GM12878 (cell line): ENCODE data around the gene GPR31. TPM values are rescaled to one million over a fixed set of nuclear protein-coding genes. Genes with fewer than 3 reads are reported as not detected.

Experiments
- ATAC-seq: fragments of 200-7000 bp; cut with Tn5 transposase; 3 replicates; pipeline ENCODE4 v1.9.1; 2020; ENCODE audit warnings: mild to moderate bottlenecking, moderate library complexity
- BruUV-seq: library from RNA; stranded (reverse); fragments of 400-500 nt; replicated peaks from 2 replicates; lab custom pipeline; 2021; lab: Mats Ljungman, UMichigan
- CTCF ChIA-PET: fragments of 300-600 bp; sonication (Branson Sonifier 250); formaldehyde crosslinking; extraction: SDS; loops from one replicate; lab custom pipeline; 2021; ENCODE audit warnings: inconsistent platforms; lab: Yijun Ruan, JAX
- POLR2A ChIA-PET: fragments of 350-600 bp; formaldehyde crosslinking; extraction: SDS; loops from one replicate; lab custom pipeline; 2021; ENCODE audit warnings: inconsistent platforms; lab: Charles Lee
- RAD21 ChIA-PET: fragments of 300-600 bp; sonication (Branson Sonifier 250); formaldehyde crosslinking; loops from one replicate; lab custom pipeline; 2023; ENCODE audit warnings: antibody characterized with exemption; ENCODE audit not compliant: unreplicated experiment; lab: Charles Lee
- SMC1A ChIA-PET: fragments of 300-600 bp; sonication (Branson Sonifier 250); formaldehyde crosslinking; loops from one replicate; lab custom pipeline; 2023; ENCODE audit not compliant: unreplicated experiment, uncharacterized antibody; lab: Charles Lee
- DNase-seq: peaks from one replicate; pipeline ENCODE4 v3.0.0-alpha.2; 2011; ENCODE audit warnings: low read depth, low spot score
- FAIRE-seq: peaks from 3 replicates; lab custom pipeline; 2011; peaks lifted over from hg19 to GRCh38; lab: Jason Lieb, UNC
- H2AFZ ChIP-seq: 2 replicates; pipeline ENCODE4 v1.6.0; 2011; ENCODE audit warnings: low read depth, low read length, control low read depth; ENCODE audit not compliant: control insufficient read depth
- H3K27ac ChIP-seq: 2 replicates; pipeline ENCODE4 v1.5.1; 2011; ENCODE audit warnings: control low read depth; ENCODE audit not compliant: control insufficient read depth, insufficient read depth
- H3K27me3 ChIP-seq, 2 experiments: replicated peaks in 1 of 2; 2 replicates each; pipeline versions ENCODE4 v1.6.0 to v1.6.1; 2011; ENCODE audit warnings: low read length in 1 of 2; ENCODE audit not compliant: control insufficient read depth in 2 of 2, insufficient read depth in 2 of 2
- H3K36me3 ChIP-seq, 2 experiments: 2 replicates each; pipeline ENCODE4 v1.5.1; 2011; ENCODE audit warnings: low read length in 1 of 2; ENCODE audit not compliant: control insufficient read depth in 2 of 2, insufficient read depth in 2 of 2
- H3K4me1 ChIP-seq: 2 replicates; pipeline ENCODE4 v1.6.1; 2011; ENCODE audit warnings: mild to moderate bottlenecking, low read length, moderate library complexity, mixed read lengths; ENCODE audit not compliant: control insufficient read depth, insufficient read depth
- H3K4me2 ChIP-seq: 2 replicates; pipeline ENCODE4 v1.6.0; 2011; ENCODE audit warnings: control low read depth; ENCODE audit not compliant: control insufficient read depth, insufficient read depth
- H3K4me3 ChIP-seq: fragments of 200-600 bp; sonication (generic); 2 replicates; pipeline ENCODE4 v1.5.1; 2016
- H3K79me2 ChIP-seq: 2 replicates; pipeline ENCODE4 v1.6.0; 2011; ENCODE audit warnings: low read length; ENCODE audit not compliant: control insufficient read depth, insufficient read depth
- H3K9ac ChIP-seq: 2 replicates; pipeline ENCODE4 v1.8.0; 2011; ENCODE audit warnings: low read length, control low read depth, mixed read lengths; ENCODE audit not compliant: control insufficient read depth, insufficient read depth
- H3K9me3 ChIP-seq: replicated peaks from 3 replicates; pipeline ENCODE4 v1.5.1; 2011; ENCODE audit warnings: mild to moderate bottlenecking, low read length; ENCODE audit not compliant: control insufficient read depth, insufficient read depth
- H4K20me1 ChIP-seq: 2 replicates; pipeline ENCODE4 v1.6.0; 2011; ENCODE audit not compliant: control insufficient read depth, insufficient read depth
- BCL11A ChIP-seq: IDR thresholded peaks from 2 replicates; pipeline ENCODE4 v1.6.1; 2011; ENCODE audit warnings: low read depth, low read length
- BHLHE40 ChIP-seq, 2 experiments: fragments of 450-650 bp in 1 of 2; IDR thresholded peaks; 2 replicates each; pipeline ENCODE4 v1.6.1; 2011 to 2017; ENCODE audit warnings: low read depth in 2 of 2, borderline replicate concordance in 1 of 2, improper control_type of control experiment in 1 of 2, low read length in 1 of 2, mild to moderate bottlenecking in 1 of 2
- CHD4 ChIP-seq: fragments of 200-600 bp; sonication (generic); IDR thresholded peaks from 2 replicates; pipeline ENCODE4 v1.6.1; 2016; ENCODE audit warnings: mild to moderate bottlenecking
- EED ChIP-seq: sonication (generic); IDR thresholded peaks from 2 replicates; pipeline ENCODE4 v1.6.1; 2016; ENCODE audit warnings: antibody characterized with exemption, low read depth
- HDAC2 ChIP-seq: fragments of 200-600 bp; sonication (generic); IDR thresholded peaks from 2 replicates; pipeline ENCODE4 v1.6.1; 2017
- HDAC6 ChIP-seq: fragments of 200-600 bp; sonication (generic); IDR thresholded peaks from one replicate; pipeline ENCODE4 v1.8.0; 2017; ENCODE audit warnings: antibody characterized with exemption; ENCODE audit not compliant: unreplicated experiment
- HDGF ChIP-seq: fragments of 450-650 bp; IDR thresholded peaks from 2 replicates; pipeline ENCODE4 v1.6.1; 2016; ENCODE audit warnings: antibody characterized with exemption
- NFIC ChIP-seq: IDR thresholded peaks from 2 replicates; pipeline ENCODE4 v1.6.1; 2012; ENCODE audit warnings: low read depth, mild to moderate bottlenecking, inconsistent platforms, low read length, moderate library complexity
- RB1 ChIP-seq: fragments of 450-650 bp; formaldehyde crosslinking; IDR thresholded peaks from 2 replicates; pipeline ENCODE4 v1.6.1; 2017; ENCODE audit warnings: mild to moderate bottlenecking, borderline replicate concordance
- RFX5 ChIP-seq: IDR thresholded peaks from 2 replicates; pipeline ENCODE4 v1.6.1; 2011; ENCODE audit warnings: low read depth, low read length, improper control_type of control experiment
- STAT1 ChIP-seq: fragments of 450-650 bp; conservative IDR thresholded peaks from 2 replicates; pipeline ENCODE4 v1.6.1; 2014; ENCODE audit warnings: antibody characterized with exemption, mild to moderate bottlenecking
- WGBS: methylation state at CpG from one replicate; pipeline ENCODE4 v1.1.6; 2016; ENCODE audit warnings: low lambda C conversion rate; ENCODE audit not compliant: insufficient replicate concordance, insufficient coverage; ENCODE audit errors: missing lambda C conversion rate; 5-methylcytosine and 5-hydroxymethylcytosine counted together
- in situ Hi-C: fragments of 300-500 bp; cut with MboI; formaldehyde crosslinking; loops from 9 replicates; pipeline ENCODE4 v1.14.3; 2018; ENCODE audit warnings: mixed read lengths
- intact Hi-C: fragments of 100-400 bp; cut with micrococcal nuclease; formaldehyde crosslinking; loops from one replicate; pipeline ENCODE4 v1.14.2; 2022; ENCODE audit not compliant: unreplicated experiment
- polyA plus RNA-seq, 11 experiments: library from polyadenylated mRNA; depleted of rRNA in 4 of 11; unstranded in 6 of 11; stranded (reverse) in 5 of 11; fragments of >200 nt; fragmentation: Nextera tagmentation in 4 of 11; fragmentation: Illumina TruSeq in 1 of 11; extraction: Ambion mirVana in 4 of 11; extraction: Trizol in 1 of 11; gene quantifications; 1 replicate in 1 of 11; 2 replicates in 10 of 11; pipeline versions ENCODE4 v1.2.1 to v1.2.3, GENCODE V29; 2011 to 2016; ENCODE audit warnings: inconsistent platforms in 2 of 11, missing spikeins in 2 of 11, low read depth in 1 of 11
- total RNA-seq, 4 experiments: library from RNA; depleted of rRNA in 3 of 4; stranded (reverse); fragments of >200 nt in 3 of 4; fragmentation: Illumina TruSeq in 1 of 4; extraction: Trizol in 1 of 4; gene quantifications; 2 replicates each; pipeline versions ENCODE4 v1.2.1 to v1.2.3, GENCODE V29; 2013 to 2021
- TF ChIP-seq, protein P1 (sequence below): IDR thresholded peaks from 2 replicates; pipeline ENCODE4 v1.6.1; 2011; ENCODE audit warnings: mild to moderate bottlenecking, low read depth, low read length, moderate library complexity; ENCODE audit not compliant: insufficient replicate concordance
- TF ChIP-seq, protein P2 (sequence below): fragments of 450-650 bp; IDR thresholded peaks from 2 replicates; pipeline ENCODE4 v1.6.1; 2017; ENCODE audit warnings: antibody characterized with exemption, mild to moderate bottlenecking, moderate library complexity

GPR31 gene
- total and polyA plus RNA-seq, 10 of the 15 experiments (the other 5 are each of a cell fraction or from before 2014, with no cell fraction given), result not detected

DNA sequence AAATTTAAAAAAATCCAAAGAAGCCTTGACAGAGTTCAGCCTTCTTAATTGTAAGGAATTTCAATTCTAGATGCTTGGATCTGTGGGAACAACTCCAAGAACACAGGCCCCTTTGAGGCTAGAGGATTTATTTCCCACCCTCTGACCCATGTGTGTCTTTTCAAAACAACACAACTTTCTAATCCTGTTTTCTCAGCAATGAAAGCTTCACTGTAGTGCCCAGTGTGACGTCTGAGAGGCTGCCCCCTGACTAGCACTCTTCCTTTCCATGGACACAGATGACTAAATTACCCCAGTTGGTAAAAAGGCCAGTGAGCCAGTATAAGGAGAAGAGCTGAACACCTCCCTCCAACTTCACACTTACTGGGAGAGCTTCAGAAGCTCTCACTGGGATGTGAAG is 51.4 kb downstream of the GPR31 start:
- Histone ChIP-seq H3K4me2 (no peak overlapping the region), H3K36me3 (no peaks in the 10 kb centered on the region), H4K20me1 (no peaks in the 10 kb centered on the region), H3K4me3 (no peak overlapping the region), H3K4me1 (peaks cover 24% of the 10 kb centered on the region), H3K27ac (no peak overlapping the region), H2AFZ (no peak overlapping the region), H3K9me3 (no peaks in the 10 kb centered on the region; the same call in 1 of the 3 replicates), H3K79me2 (no peaks in the 10 kb centered on the region), H3K27me3 (no peaks in the 10 kb centered on the region), H3K9ac (no peak overlapping the region)
- ChIA-PET CTCF (interaction anchor here (0.9 to 1.6 kb wide), 2 partner anchors 13 to 17 kb away, joined by 4 to 6 read pairs; no protein-coding TSS in a partner anchor), RAD21 (no interaction called here), SMC1A (interaction anchor here (1.0 to 1.2 kb wide), 3 partner anchors 11 to 106 kb away, joined by 4 read pairs; no protein-coding TSS in a partner anchor), POLR2A (interaction anchor here (0.9 to 2.4 kb wide), 6 partner anchors 8 to 148 kb away, joined by 3 to 12 read pairs (median 4); partner anchors contain the start of gene CCR6)
- intact Hi-C loops, result no loop called here
- DNase-seq (no peak), ATAC-seq (no peak), FAIRE-seq (no peak)
- in situ Hi-C loops, result no loop called here
- 89% methylated on average over 1 of the region's 1 CpG for WGBS
- BruUV-seq, result no TSS peak
- no peak for TF ChIP-seq HDAC6
- TF ChIP-seq, protein P1, sequence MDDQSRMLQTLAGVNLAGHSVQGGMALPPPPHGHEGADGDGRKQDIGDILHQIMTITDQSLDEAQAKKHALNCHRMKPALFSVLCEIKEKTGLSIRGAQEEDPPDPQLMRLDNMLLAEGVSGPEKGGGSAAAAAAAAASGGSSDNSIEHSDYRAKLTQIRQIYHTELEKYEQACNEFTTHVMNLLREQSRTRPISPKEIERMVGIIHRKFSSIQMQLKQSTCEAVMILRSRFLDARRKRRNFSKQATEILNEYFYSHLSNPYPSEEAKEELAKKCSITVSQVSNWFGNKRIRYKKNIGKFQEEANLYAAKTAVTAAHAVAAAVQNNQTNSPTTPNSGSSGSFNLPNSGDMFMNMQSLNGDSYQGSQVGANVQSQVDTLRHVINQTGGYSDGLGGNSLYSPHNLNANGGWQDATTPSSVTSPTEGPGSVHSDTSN, result no peak
- TF ChIP-seq, protein P2, sequence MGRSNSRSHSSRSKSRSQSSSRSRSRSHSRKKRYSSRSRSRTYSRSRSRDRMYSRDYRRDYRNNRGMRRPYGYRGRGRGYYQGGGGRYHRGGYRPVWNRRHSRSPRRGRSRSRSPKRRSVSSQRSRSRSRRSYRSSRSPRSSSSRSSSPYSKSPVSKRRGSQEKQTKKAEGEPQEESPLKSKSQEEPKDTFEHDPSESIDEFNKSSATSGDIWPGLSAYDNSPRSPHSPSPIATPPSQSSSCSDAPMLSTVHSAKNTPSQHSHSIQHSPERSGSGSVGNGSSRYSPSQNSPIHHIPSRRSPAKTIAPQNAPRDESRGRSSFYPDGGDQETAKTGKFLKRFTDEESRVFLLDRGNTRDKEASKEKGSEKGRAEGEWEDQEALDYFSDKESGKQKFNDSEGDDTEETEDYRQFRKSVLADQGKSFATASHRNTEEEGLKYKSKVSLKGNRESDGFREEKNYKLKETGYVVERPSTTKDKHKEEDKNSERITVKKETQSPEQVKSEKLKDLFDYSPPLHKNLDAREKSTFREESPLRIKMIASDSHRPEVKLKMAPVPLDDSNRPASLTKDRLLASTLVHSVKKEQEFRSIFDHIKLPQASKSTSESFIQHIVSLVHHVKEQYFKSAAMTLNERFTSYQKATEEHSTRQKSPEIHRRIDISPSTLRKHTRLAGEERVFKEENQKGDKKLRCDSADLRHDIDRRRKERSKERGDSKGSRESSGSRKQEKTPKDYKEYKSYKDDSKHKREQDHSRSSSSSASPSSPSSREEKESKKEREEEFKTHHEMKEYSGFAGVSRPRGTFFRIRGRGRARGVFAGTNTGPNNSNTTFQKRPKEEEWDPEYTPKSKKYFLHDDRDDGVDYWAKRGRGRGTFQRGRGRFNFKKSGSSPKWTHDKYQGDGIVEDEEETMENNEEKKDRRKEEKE, result no peak
- no peak for TF ChIP-seq EED
- TF ChIP-seq RFX5, result no peak
- TF ChIP-seq RB1, result no peak
- no peak for TF ChIP-seq HDAC2
- no peak for TF ChIP-seq CHD4
- TF ChIP-seq BHLHE40 (IDR thresholded peaks at IDR 0.05; ENCODE audit: borderline replicate concordance in 1 of 2, low read depth in 2 of 2, low read length in 1 of 2), result no peak
- no peak for TF ChIP-seq HDGF
- TF ChIP-seq BCL11A, result no peak
- no peak for TF ChIP-seq STAT1
- no peak for TF ChIP-seq NFIC

Other genes starting within 250 kb of the GPR31 start
- 76.4 and 78.7 TPM in 2 replicates for gene RNASET2, start 201.4 kb downstream of the GPR31 start, total RNA-seq (2014; rRNA removed)
- 40.3 and 41.7 TPM in 2 replicates for gene RNASET2, start 201.4 kb downstream of the GPR31 start, total RNA-seq (2014; rRNA removed; fragmentation: Illumina TruSeq; extraction: Trizol)
- 62.1 and 62.9 TPM in 2 replicates for gene RNASET2, start 201.4 kb downstream of the GPR31 start, total RNA-seq (2021)
- 219 and 225 TPM in 2 replicates for gene RNASET2, start 201.4 kb downstream of the GPR31 start, polyA plus RNA-seq (2011; rRNA removed)
- gene RNASET2, start 201.4 kb downstream of the GPR31 start, polyA plus RNA-seq (2014; fragmentation: Illumina TruSeq; extraction: Trizol), result 42.6 and 48.4 TPM in 2 replicates
- 10 to 100 TPM in 1 of 2 experiments, 1 to 10 TPM in 1; 5.5 to 17.8 TPM for gene RNASET2, start 201.4 kb downstream of the GPR31 start, polyA plus RNA-seq (2014; fragmentation: Nextera tagmentation; extraction: Ambion mirVana)
- 72.0 and 83.6 TPM in 2 replicates for gene RNASET2, start 201.4 kb downstream of the GPR31 start, polyA plus RNA-seq (2014; rRNA removed)
- gene RNASET2, start 201.4 kb downstream of the GPR31 start, polyA plus RNA-seq (2016; fragmentation: Nextera tagmentation; extraction: Ambion mirVana), result 10 to 100 TPM; 42.7 to 51.9 TPM
- 16.3 and 23.1 TPM in 2 replicates for gene CEP43, start 158.6 kb downstream of the GPR31 start, total RNA-seq (2014; rRNA removed)
- gene CEP43, start 158.6 kb downstream of the GPR31 start, total RNA-seq (2014; rRNA removed; fragmentation: Illumina TruSeq; extraction: Trizol), result 23.4 and 25.4 TPM in 2 replicates
- gene CEP43, start 158.6 kb downstream of the GPR31 start, total RNA-seq (2021), result 16.5 and 19.5 TPM in 2 replicates
- 49.9 and 77.7 TPM in 2 replicates for gene CEP43, start 158.6 kb downstream of the GPR31 start, polyA plus RNA-seq (2011; rRNA removed)
- 27.3 and 33.7 TPM in 2 replicates for gene CEP43, start 158.6 kb downstream of the GPR31 start, polyA plus RNA-seq (2014; fragmentation: Illumina TruSeq; extraction: Trizol)
- 10 to 100 TPM in 1 of 2 experiments, 1 to 10 TPM in 1; 7.7 to 11.4 TPM for gene CEP43, start 158.6 kb downstream of the GPR31 start, polyA plus RNA-seq (2014; fragmentation: Nextera tagmentation; extraction: Ambion mirVana)
- 23.8 and 23.9 TPM in 2 replicates for gene CEP43, start 158.6 kb downstream of the GPR31 start, polyA plus RNA-seq (2014; rRNA removed)
- gene CEP43, start 158.6 kb downstream of the GPR31 start, polyA plus RNA-seq (2016; fragmentation: Nextera tagmentation; extraction: Ambion mirVana), result 10 to 100 TPM; 41.8 to 44.2 TPM
- 7.2 and 7.6 TPM in 2 replicates for gene CCR6, start 34.9 kb downstream of the GPR31 start, total RNA-seq (2014; rRNA removed)
- 6.6 and 7.5 TPM in 2 replicates for gene CCR6, start 34.9 kb downstream of the GPR31 start, total RNA-seq (2014; rRNA removed; fragmentation: Illumina TruSeq; extraction: Trizol)
- 5.6 and 7.3 TPM in 2 replicates for gene CCR6, start 34.9 kb downstream of the GPR31 start, total RNA-seq (2021)
- gene CCR6, start 34.9 kb downstream of the GPR31 start, polyA plus RNA-seq (2011; rRNA removed), result 5.6 and 7.0 TPM in 2 replicates
- 7.6 and 8.1 TPM in 2 replicates for gene CCR6, start 34.9 kb downstream of the GPR31 start, polyA plus RNA-seq (2014; fragmentation: Illumina TruSeq; extraction: Trizol)
- gene CCR6, start 34.9 kb downstream of the GPR31 start, polyA plus RNA-seq (2014; fragmentation: Nextera tagmentation; extraction: Ambion mirVana), result 1 to 10 TPM; 5.5 to 6.8 TPM
- 4.8 and 5.6 TPM in 2 replicates for gene CCR6, start 34.9 kb downstream of the GPR31 start, polyA plus RNA-seq (2014; rRNA removed)
- gene CCR6, start 34.9 kb downstream of the GPR31 start, polyA plus RNA-seq (2016; fragmentation: Nextera tagmentation; extraction: Ambion mirVana), result 1 to 10 TPM; 2.2 to 3.3 TPM
- gene UNC93A, start 133.3 kb upstream of the GPR31 start, total RNA-seq (2014; rRNA removed), result 0.16 TPM in 1 of 2 replicates, not detected in the other
- not detected in 2 replicates for gene UNC93A, start 133.3 kb upstream of the GPR31 start, total RNA-seq (2014; rRNA removed; fragmentation: Illumina TruSeq; extraction: Trizol)
- not detected in 2 replicates for gene UNC93A, start 133.3 kb upstream of the GPR31 start, total RNA-seq (2021)
- gene UNC93A, start 133.3 kb upstream of the GPR31 start, polyA plus RNA-seq (2011; rRNA removed), result not detected in 2 replicates
- gene UNC93A, start 133.3 kb upstream of the GPR31 start, polyA plus RNA-seq (2014; fragmentation: Illumina TruSeq; extraction: Trizol), result not detected in 2 replicates
- gene UNC93A, start 133.3 kb upstream of the GPR31 start, polyA plus RNA-seq (2014; fragmentation: Nextera tagmentation; extraction: Ambion mirVana), result under 1 TPM in 1 of 2 experiments, not detected in 1; 0.37 TPM
- gene UNC93A, start 133.3 kb upstream of the GPR31 start, polyA plus RNA-seq (2014; rRNA removed), result not detected in 2 replicates
- gene UNC93A, start 133.3 kb upstream of the GPR31 start, polyA plus RNA-seq (2016; fragmentation: Nextera tagmentation; extraction: Ambion mirVana), result not detected
- not detected in 2 replicates for gene TTLL2, start 167.1 kb upstream of the GPR31 start, total RNA-seq (2014; rRNA removed)
- not detected in 2 replicates for gene TTLL2, start 167.1 kb upstream of the GPR31 start, total RNA-seq (2014; rRNA removed; fragmentation: Illumina TruSeq; extraction: Trizol)
- not detected in 2 replicates for gene TTLL2, start 167.1 kb upstream of the GPR31 start, total RNA-seq (2021)
- gene TTLL2, start 167.1 kb upstream of the GPR31 start, polyA plus RNA-seq (2011; rRNA removed), result not detected in 2 replicates
- gene TTLL2, start 167.1 kb upstream of the GPR31 start, polyA plus RNA-seq (2014; fragmentation: Illumina TruSeq; extraction: Trizol), result not detected in 2 replicates
- gene TTLL2, start 167.1 kb upstream of the GPR31 start, polyA plus RNA-seq (2014; fragmentation: Nextera tagmentation; extraction: Ambion mirVana), result not detected
- gene TTLL2, start 167.1 kb upstream of the GPR31 start, polyA plus RNA-seq (2014; rRNA removed), result not detected in 2 replicates
- gene TTLL2, start 167.1 kb upstream of the GPR31 start, polyA plus RNA-seq (2016; fragmentation: Nextera tagmentation; extraction: Ambion mirVana), result not detected